Measurements from ENCODE around the gene C20orf202.
"Not testable (repeated sequence)": the region's sequence is repeated elsewhere in the genome, so short reads cannot be mapped to it uniquely, and the experiment has no call there.

C20orf202 gene

GRCh38 chr20:1250282-1250681 is 47.0 kb downstream of the C20orf202 start:
- not testable (repeated sequence) for FAIRE-seq

GRCh38 chr20:1252416-1252815 is 49.2 kb downstream of the C20orf202 start:
- FAIRE-seq, result no peak

GRCh38 chr20:1254254-1254653 is 51.0 kb downstream of the C20orf202 start:
- FAIRE-seq, result no peak

GRCh38 chr20:1255675-1256074 is 52.4 kb downstream of the C20orf202 start:
- no peak for FAIRE-seq

All from A204.1 (cell line).